Duodenal mucosa (tissue), 2 donors: ENCODE measurements around the gene MACROH2A2.
"Not testable (repeated sequence)": the region's sequence is repeated elsewhere in the genome, so short reads cannot be mapped to it uniquely, and the experiment has no call there.

Source experiments
- H3K27ac ChIP-seq: one replicate; pipeline ENCODE4 v1.7.0; 2013; ENCODE audit warnings: low read depth, low read length
- H3K27me3 ChIP-seq, 2 donors: one replicate each; pipeline ENCODE4 v1.7.0; 2013; ENCODE audit warnings: low read length in 2 of 2, control low read depth in 1 of 2; ENCODE audit not compliant: insufficient read depth in 2 of 2, control insufficient read depth in 1 of 2
- H3K36me3 ChIP-seq, 2 donors: one replicate each; pipeline ENCODE4 v1.7.0; 2013; ENCODE audit warnings: low read length in 2 of 2, control low read depth in 1 of 2; ENCODE audit not compliant: insufficient read depth in 2 of 2, control insufficient read depth in 1 of 2
- H3K4me1 ChIP-seq, 2 donors: one replicate each; pipeline ENCODE4 v1.7.0; 2013; ENCODE audit warnings: low read length in 2 of 2, control low read depth in 1 of 2; ENCODE audit not compliant: insufficient read depth in 2 of 2, control insufficient read depth in 1 of 2
- H3K4me3 ChIP-seq, 2 donors: one replicate each; pipeline ENCODE4 v1.7.0; 2013; ENCODE audit warnings: low read length in 2 of 2, low read depth in 1 of 2
- H3K9ac ChIP-seq, 2 donors: one replicate each; pipeline ENCODE4 v1.7.0; 2013; ENCODE audit warnings: low read length in 2 of 2, low read depth in 1 of 2
- H3K9me3 ChIP-seq, 2 donors: one replicate each; pipeline ENCODE4 v1.7.0; 2013; ENCODE audit warnings: low read length in 2 of 2, control low read depth in 1 of 2; ENCODE audit not compliant: control insufficient read depth in 1 of 2

Gene MACROH2A2

GRCh38 chr10:70115948-70116682 is 63.5 kb downstream of the MACROH2A2 start:
- Histone ChIP-seq H3K4me3 (no peak overlapping the region), H3K36me3 (peaks cover 15 to 78% of the 10 kb centered on the region in 2 donors), H3K9ac (no peak overlapping the region), H3K4me1 (no peaks in the 10 kb centered on the region), H3K9me3 (no peaks in the 10 kb centered on the region), H3K27me3 (no peaks in the 10 kb centered on the region), H3K27ac (no peak overlapping the region)

- Histone ChIP-seq H3K27me3 (no peaks in the 10 kb centered on the region), H3K4me3 (no peak overlapping the region), H3K9ac (no peak overlapping the region), H3K36me3 (peaks cover 15 to 69% of the 10 kb centered on the region in 2 donors), H3K4me1 (no peaks in the 10 kb centered on the region), H3K27ac (no peak overlapping the region), H3K9me3 (no peaks in the 10 kb centered on the region)
These were observed 65.0 kb downstream of the MACROH2A2 start for GRCh38 chr10:70117646-70118045.

- Histone ChIP-seq H3K27ac (no peak overlapping the region), H3K4me1 (no peaks in the 10 kb centered on the region), H3K4me3 (no peak overlapping the region), H3K36me3 (peaks cover 17 to 63% of the 10 kb centered on the region in 2 donors), H3K9ac (no peak overlapping the region), H3K9me3 (no peaks in the 10 kb centered on the region), H3K27me3 (no peaks in the 10 kb centered on the region)
These were observed 65.5 kb downstream of the MACROH2A2 start for GRCh38 chr10:70118196-70118595.

GRCh38 chr10:70119197-70119596 is 66.6 kb downstream of the MACROH2A2 start:
- Histone ChIP-seq H3K9me3 (no peaks in the 10 kb centered on the region), H3K36me3 (peaks cover 14 to 61% of the 10 kb centered on the region in 2 donors), H3K27me3 (no peaks in the 10 kb centered on the region), H3K4me3 (no peak overlapping the region), H3K27ac (no peak overlapping the region), H3K4me1 (no peaks in the 10 kb centered on the region), H3K9ac (no peak overlapping the region)

- Histone ChIP-seq H3K36me3 (peaks cover 13 to 60% of the 10 kb centered on the region in 2 donors), H3K27ac (no peak overlapping the region), H3K9me3 (no peaks in the 10 kb centered on the region), H3K9ac (no peak overlapping the region), H3K27me3 (no peaks in the 10 kb centered on the region), H3K4me1 (no peaks in the 10 kb centered on the region), H3K4me3 (no peak overlapping the region)
These were observed 67.0 kb downstream of the MACROH2A2 start for GRCh38 chr10:70119623-70120022.

- Histone ChIP-seq H3K27me3 (no peaks in the 10 kb centered on the region), H3K4me1 (no peaks in the 10 kb centered on the region), H3K9ac (no peak overlapping the region), H3K9me3 (no peaks in the 10 kb centered on the region), H3K27ac (no peak overlapping the region), H3K36me3 (peaks cover 10 to 53% of the 10 kb centered on the region in 2 donors), H3K4me3 (no peak overlapping the region)
These were observed 67.8 kb downstream of the MACROH2A2 start for GRCh38 chr10:70120417-70120816.

GRCh38 chr10:70121281-70121949 is 68.8 kb downstream of the MACROH2A2 start:
- H3K9me3 ChIP-seq, result no peaks in the 10 kb centered on the region
- H3K27me3 ChIP-seq, result no peaks in the 10 kb centered on the region
- no peak overlapping the region for H3K27ac ChIP-seq
- peaks cover 10 to 53% of the 10 kb centered on the region in 2 donors for H3K36me3 ChIP-seq
- H3K9ac ChIP-seq, result no peak overlapping the region
- H3K4me3 ChIP-seq, result no peak overlapping the region
- no peaks in the 10 kb centered on the region for H3K4me1 ChIP-seq

GRCh38 chr10:70122742-70123141 is 70.1 kb downstream of the MACROH2A2 start:
- Histone ChIP-seq H3K27ac (no peak overlapping the region), H3K36me3 (peaks cover 10 to 46% of the 10 kb centered on the region in 2 donors), H3K9me3 (no peaks in the 10 kb centered on the region), H3K9ac (no peak overlapping the region), H3K27me3 (no peaks in the 10 kb centered on the region), H3K4me3 (no peak overlapping the region), H3K4me1 (no peaks in the 10 kb centered on the region)

GRCh38 chr10:70123166-70123565 is 70.5 kb downstream of the MACROH2A2 start:
- not testable (repeated sequence) for H3K4me3 ChIP-seq, H3K9ac ChIP-seq, H3K9me3 ChIP-seq, H3K4me1 ChIP-seq, H3K27me3 ChIP-seq, H3K27ac ChIP-seq
- peaks cover 10 to 46% of the 10 kb centered on the region in 2 donors for H3K36me3 ChIP-seq

- Histone ChIP-seq H3K9ac (no peak overlapping the region), H3K36me3 (peaks cover 10 to 40% of the 10 kb centered on the region in 2 donors), H3K4me1 (no peaks in the 10 kb centered on the region), H3K4me3 (no peak overlapping the region), H3K9me3 (no peaks in the 10 kb centered on the region), H3K27ac (no peak overlapping the region), H3K27me3 (no peaks in the 10 kb centered on the region)
These were observed 71.2 kb downstream of the MACROH2A2 start for GRCh38 chr10:70123817-70124216.
